ENCODE data around the gene PDIA4.

Gene PDIA4

GRCh38 chr7:148953676-148954075 lies 74.6 kb downstream of the PDIA4 start:
- Histone ChIP-seq H4K20me1 (ENCODE audit: low read depth, low read length) (no peaks in the 10 kb centered on the region), H3K27me3 (ENCODE audit: low read length) (no peaks in the 10 kb centered on the region), H3K4me3 (ENCODE audit: insufficient read depth, low read length, poor library complexity, severe bottlenecking) (no peak overlapping the region), H3K27ac (ENCODE audit: low read depth, low read length) (no peak overlapping the region), H3K9me2 (replicated peaks; ENCODE audit: insufficient read depth, low read length) (no peaks in the 10 kb centered on the region), H3K36me3 (ENCODE audit: low read length) (no peaks in the 10 kb centered on the region), H3K4me2 (ENCODE audit: low read depth, low read length, poor library complexity, severe bottlenecking) (no peak overlapping the region), H3F3A (ENCODE audit: insufficient read depth) (no peaks in the 10 kb centered on the region), H3K9me3 (ENCODE audit: insufficient read depth, low read length) (no peaks in the 10 kb centered on the region), H3K79me2 (ENCODE audit: insufficient read depth, low read length) (no peaks in the 10 kb centered on the region), H2AFZ (ENCODE audit: low read depth, low read length, severe bottlenecking) (no peak overlapping the region), H3K9ac (ENCODE audit: low read length) (no peak overlapping the region)
- TF ChIP-seq EZH2phosphoT487 (conservative IDR thresholded peaks at IDR 0.05; ENCODE audit: low read length) = no peak
- TF ChIP-seq CTCF (IDR thresholded peaks at IDR 0.05; ENCODE audit: insufficient read depth, low read length, poor library complexity, severe bottlenecking) = no peak

Data from SU-DHL-6 (cell line).